ENCODE data around the gene NFKBIE.

The NFKBIE gene

DNA sequence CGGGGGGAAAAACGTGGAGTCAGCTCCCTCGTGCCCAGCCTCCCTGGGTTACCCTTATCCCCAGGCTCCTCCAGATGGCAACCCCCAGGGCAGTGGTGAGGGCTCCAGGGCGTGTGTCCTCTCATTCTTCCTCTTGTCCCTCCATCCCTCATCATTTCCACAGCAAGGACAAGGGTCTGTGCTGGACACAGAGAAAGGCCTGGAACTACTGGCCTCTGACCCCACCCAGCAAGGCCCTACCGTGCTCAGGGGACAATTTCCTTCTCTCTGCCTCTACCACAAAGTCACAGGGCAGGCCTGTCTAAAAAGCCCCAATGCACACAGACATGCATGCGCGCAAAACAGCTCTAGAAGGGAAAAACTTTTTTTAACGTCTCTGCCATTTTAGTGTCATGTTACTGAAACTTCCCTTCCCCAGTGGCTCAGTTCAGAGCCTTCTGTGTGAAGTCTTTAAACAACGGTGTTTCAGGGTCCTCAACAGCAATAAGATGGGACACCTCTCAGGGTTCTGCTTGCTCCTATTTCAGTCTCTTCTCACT lies 7.0 kb downstream of the NFKBIE start:
- Histone ChIP-seq H3F3A (ENCODE audit: insufficient read depth, low read length) (peaks cover 18% of the 10 kb centered on the region), H3K9ac (ENCODE audit: low read length) (no peak overlapping the region; the same call in 1 of the 2 replicates), H3K9me3 (ENCODE audit: low read length) (no peaks in the 10 kb centered on the region), H3K4me2 (ENCODE audit: low read length) (no peak overlapping the region), H2AFZ (ENCODE audit: low read length) (no peak overlapping the region), H3K79me2 (ENCODE audit: insufficient read depth, low read length) (no peaks in the 10 kb centered on the region), H3K4me1 (ENCODE audit: insufficient read depth, low read length, severe bottlenecking) (peaks cover 73% of the 10 kb centered on the region), H3K27ac (ENCODE audit: low read depth, low read length, poor library complexity, severe bottlenecking) (peak overlapping the region; percentile 77), H3K4me3 (ENCODE audit: low read depth, low read length, poor library complexity, severe bottlenecking) (no peak overlapping the region), H4K20me1 (ENCODE audit: insufficient read depth, low read length) (no peaks in the 10 kb centered on the region), H3K9me2 (ENCODE audit: low read depth, low read length) (no peaks in the 10 kb centered on the region), H3K36me3 (ENCODE audit: insufficient read depth, low read length) (peaks cover 47% of the 10 kb centered on the region), H3K27me3 (ENCODE audit: insufficient read depth, low read length) (no peaks in the 10 kb centered on the region)
- TF ChIP-seq, protein P1, sequence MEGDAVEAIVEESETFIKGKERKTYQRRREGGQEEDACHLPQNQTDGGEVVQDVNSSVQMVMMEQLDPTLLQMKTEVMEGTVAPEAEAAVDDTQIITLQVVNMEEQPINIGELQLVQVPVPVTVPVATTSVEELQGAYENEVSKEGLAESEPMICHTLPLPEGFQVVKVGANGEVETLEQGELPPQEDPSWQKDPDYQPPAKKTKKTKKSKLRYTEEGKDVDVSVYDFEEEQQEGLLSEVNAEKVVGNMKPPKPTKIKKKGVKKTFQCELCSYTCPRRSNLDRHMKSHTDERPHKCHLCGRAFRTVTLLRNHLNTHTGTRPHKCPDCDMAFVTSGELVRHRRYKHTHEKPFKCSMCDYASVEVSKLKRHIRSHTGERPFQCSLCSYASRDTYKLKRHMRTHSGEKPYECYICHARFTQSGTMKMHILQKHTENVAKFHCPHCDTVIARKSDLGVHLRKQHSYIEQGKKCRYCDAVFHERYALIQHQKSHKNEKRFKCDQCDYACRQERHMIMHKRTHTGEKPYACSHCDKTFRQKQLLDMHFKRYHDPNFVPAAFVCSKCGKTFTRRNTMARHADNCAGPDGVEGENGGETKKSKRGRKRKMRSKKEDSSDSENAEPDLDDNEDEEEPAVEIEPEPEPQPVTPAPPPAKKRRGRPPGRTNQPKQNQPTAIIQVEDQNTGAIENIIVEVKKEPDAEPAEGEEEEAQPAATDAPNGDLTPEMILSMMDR (IDR thresholded peaks at IDR 0.05; ENCODE audit: low read length), result no peak
- no peak for TF ChIP-seq EZH2 (IDR thresholded peaks at IDR 0.05; ENCODE audit: borderline replicate concordance, low read length)

DNA sequence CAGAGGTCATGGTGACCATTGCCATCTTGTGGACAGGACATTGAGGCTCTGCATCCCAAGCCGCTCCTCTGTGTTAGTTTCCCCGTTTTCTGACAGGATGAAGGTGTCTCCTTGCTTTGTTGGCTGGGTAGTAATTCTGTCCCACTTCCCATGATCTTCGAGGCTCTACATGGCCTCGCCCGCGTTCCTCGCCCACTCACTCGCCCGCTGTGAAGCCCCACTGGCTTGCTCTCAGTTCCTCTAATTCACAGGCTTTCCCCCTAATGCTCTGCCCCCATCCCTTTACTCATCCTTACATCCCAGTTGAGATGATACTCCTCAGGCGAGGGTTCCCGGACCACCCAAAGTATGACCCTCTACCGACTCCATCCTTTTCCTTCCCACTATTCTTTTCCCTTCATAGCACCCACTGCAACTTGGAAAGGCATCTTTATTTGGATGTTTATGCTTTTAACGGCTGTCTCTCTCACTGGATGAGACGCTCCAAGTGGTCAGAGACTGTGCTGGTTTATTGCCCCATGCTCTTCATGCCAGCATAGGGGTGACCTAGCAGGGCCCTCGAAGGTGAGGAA lies 7.5 kb downstream of the NFKBIE start:
- Histone ChIP-seq H3K27me3 (ENCODE audit: insufficient read depth, low read length) (no peaks in the 10 kb centered on the region), H3K79me2 (ENCODE audit: insufficient read depth, low read length) (no peaks in the 10 kb centered on the region), H3K9me2 (ENCODE audit: low read depth, low read length) (no peaks in the 10 kb centered on the region), H3K36me3 (ENCODE audit: insufficient read depth, low read length) (peaks cover 52% of the 10 kb centered on the region), H3K4me3 (ENCODE audit: low read depth, low read length, poor library complexity, severe bottlenecking) (peak overlapping the region; percentile 95), H3K27ac (ENCODE audit: low read depth, low read length, poor library complexity, severe bottlenecking) (peak overlapping the region; percentile 77), H3K4me1 (ENCODE audit: insufficient read depth, low read length, severe bottlenecking) (peaks cover 68% of the 10 kb centered on the region), H3K9me3 (ENCODE audit: low read length) (no peaks in the 10 kb centered on the region), H3K9ac (ENCODE audit: low read length) (peak overlapping the region; percentile 59; the same call in 1 of the 2 replicates), H4K20me1 (ENCODE audit: insufficient read depth, low read length) (no peaks in the 10 kb centered on the region), H2AFZ (ENCODE audit: low read length) (no peak overlapping the region), H3F3A (ENCODE audit: insufficient read depth, low read length) (peaks cover 23% of the 10 kb centered on the region), H3K4me2 (ENCODE audit: low read length) (peak overlapping the region; percentile 95)
- TF ChIP-seq EZH2 (IDR thresholded peaks at IDR 0.05; ENCODE audit: borderline replicate concordance, low read length), result no peak
- TF ChIP-seq, protein P1 (IDR thresholded peaks at IDR 0.05; ENCODE audit: low read length), result no peak; the same call in 1 of the 2 replicates

- Histone ChIP-seq H4K20me1 (ENCODE audit: insufficient read depth, low read length) (no peaks in the 10 kb centered on the region), H3K4me3 (ENCODE audit: low read depth, low read length, poor library complexity, severe bottlenecking) (peak within 1 kb of the TSS; percentile 95), H3K36me3 (ENCODE audit: insufficient read depth, low read length) (peaks cover 54% of the 10 kb centered on the region), H3K79me2 (ENCODE audit: insufficient read depth, low read length) (no peaks in the 10 kb centered on the region), H3K4me1 (ENCODE audit: insufficient read depth, low read length, severe bottlenecking) (peaks cover 61% of the 10 kb centered on the region), H3K4me2 (ENCODE audit: low read length) (peak within 1 kb of the TSS; percentile 95), H3K27ac (ENCODE audit: low read depth, low read length, poor library complexity, severe bottlenecking) (peak within 1 kb of the TSS; percentile 77), H3K27me3 (ENCODE audit: insufficient read depth, low read length) (no peaks in the 10 kb centered on the region), H3K9ac (ENCODE audit: low read length) (peak within 1 kb of the TSS; percentile 85), H3K9me2 (ENCODE audit: low read depth, low read length) (no peaks in the 10 kb centered on the region), H3F3A (ENCODE audit: insufficient read depth, low read length) (peaks cover 26% of the 10 kb centered on the region), H2AFZ (ENCODE audit: low read length) (peak within 1 kb of the TSS; percentile 66; the same call in 1 of the 2 replicates), H3K9me3 (ENCODE audit: low read length) (no peaks in the 10 kb centered on the region)
- TF ChIP-seq, protein P1 (IDR thresholded peaks at IDR 0.05; ENCODE audit: low read length), result peak; percentile 63
- TF ChIP-seq EZH2 (IDR thresholded peaks at IDR 0.05; ENCODE audit: borderline replicate concordance, low read length), result no peak
Measured at GRCh38 chr6:44257025-44257752, 8.2 kb downstream of the NFKBIE start, which contains the start of gene SLC35B2. Gene SLC35B2 (minus strand): TSS chr6:44257528. CDS start chr6:44257410, 118 bp downstream.

Data from OCI-LY1 (cell line).